PC-3 (cell line): Measurements from ENCODE around the gene ACER3.

Source experiments
- EZH2 ChIP-seq: fragments of 300-600 bp; sonication (generic); IDR thresholded peaks from one replicate; pipeline ENCODE4 v1.6.1; 2017; ENCODE audit warnings: antibody characterized with exemption, mild to moderate bottlenecking, low read length; ENCODE audit not compliant: unreplicated experiment
- EZH2phosphoT487 ChIP-seq: fragments of 300-600 bp; sonication (generic); IDR thresholded peaks from 2 replicates; pipeline ENCODE4 v1.6.1; 2018; ENCODE audit warnings: mild to moderate bottlenecking, antibody characterized with exemption, low read length, borderline replicate concordance
- TF ChIP-seq, protein P1 (sequence below): fragments of 300-600 bp; sonication (generic); conservative IDR thresholded peaks from 2 replicates; pipeline ENCODE4 v1.5.1; 2017; ENCODE audit warnings: antibody characterized with exemption, low read depth, mild to moderate bottlenecking, low read length

DNA sequence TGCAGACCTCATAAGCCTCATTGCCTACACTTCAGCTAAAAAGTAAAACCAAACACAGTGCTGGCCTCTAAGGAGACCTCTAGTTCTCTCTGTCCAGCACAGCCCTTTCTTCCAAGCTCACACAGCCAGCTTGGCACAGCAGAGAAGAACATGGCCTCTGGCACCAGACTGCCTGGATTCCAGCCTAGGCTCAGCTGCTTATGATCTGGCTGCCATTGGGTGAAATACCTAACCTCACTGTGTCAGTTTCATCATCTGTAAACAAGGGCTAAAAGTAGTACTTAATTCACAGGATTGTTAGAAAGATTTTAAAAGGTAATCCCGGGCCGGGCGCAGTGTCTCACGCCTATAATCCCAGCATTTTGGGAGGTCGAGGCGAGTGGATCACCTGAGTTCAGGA is 9.9 kb upstream of the ACER3 start:
- TF ChIP-seq, protein P1, sequence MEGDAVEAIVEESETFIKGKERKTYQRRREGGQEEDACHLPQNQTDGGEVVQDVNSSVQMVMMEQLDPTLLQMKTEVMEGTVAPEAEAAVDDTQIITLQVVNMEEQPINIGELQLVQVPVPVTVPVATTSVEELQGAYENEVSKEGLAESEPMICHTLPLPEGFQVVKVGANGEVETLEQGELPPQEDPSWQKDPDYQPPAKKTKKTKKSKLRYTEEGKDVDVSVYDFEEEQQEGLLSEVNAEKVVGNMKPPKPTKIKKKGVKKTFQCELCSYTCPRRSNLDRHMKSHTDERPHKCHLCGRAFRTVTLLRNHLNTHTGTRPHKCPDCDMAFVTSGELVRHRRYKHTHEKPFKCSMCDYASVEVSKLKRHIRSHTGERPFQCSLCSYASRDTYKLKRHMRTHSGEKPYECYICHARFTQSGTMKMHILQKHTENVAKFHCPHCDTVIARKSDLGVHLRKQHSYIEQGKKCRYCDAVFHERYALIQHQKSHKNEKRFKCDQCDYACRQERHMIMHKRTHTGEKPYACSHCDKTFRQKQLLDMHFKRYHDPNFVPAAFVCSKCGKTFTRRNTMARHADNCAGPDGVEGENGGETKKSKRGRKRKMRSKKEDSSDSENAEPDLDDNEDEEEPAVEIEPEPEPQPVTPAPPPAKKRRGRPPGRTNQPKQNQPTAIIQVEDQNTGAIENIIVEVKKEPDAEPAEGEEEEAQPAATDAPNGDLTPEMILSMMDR, result no peak
- TF ChIP-seq EZH2 (no peak), EZH2phosphoT487 (no peak)
